Loucy (cell line): ENCODE measurements around the gene BRD8.

Source experiments
- CTCF ChIP-seq: fragments of 200-600 bp; sonication (generic); conservative IDR thresholded peaks from 2 replicates; pipeline ENCODE4 v1.5.1; 2014; ENCODE audit warnings: mild to moderate bottlenecking, antibody characterized with exemption, low read length
- EZH2phosphoT487 ChIP-seq: fragments of 200-600 bp; IDR thresholded peaks from 2 replicates; pipeline ENCODE4 v1.6.1; 2018; ENCODE audit warnings: antibody characterized with exemption, mild to moderate bottlenecking, moderate library complexity, borderline replicate concordance

- TF ChIP-seq CTCF (no peak), EZH2phosphoT487 (no peak)
Measured at GRCh38 chr5:138140268-138140667, 38.2 kb downstream of the BRD8 start.
